ENCODE results near the gene CELF4.

Gene CELF4

DNA sequence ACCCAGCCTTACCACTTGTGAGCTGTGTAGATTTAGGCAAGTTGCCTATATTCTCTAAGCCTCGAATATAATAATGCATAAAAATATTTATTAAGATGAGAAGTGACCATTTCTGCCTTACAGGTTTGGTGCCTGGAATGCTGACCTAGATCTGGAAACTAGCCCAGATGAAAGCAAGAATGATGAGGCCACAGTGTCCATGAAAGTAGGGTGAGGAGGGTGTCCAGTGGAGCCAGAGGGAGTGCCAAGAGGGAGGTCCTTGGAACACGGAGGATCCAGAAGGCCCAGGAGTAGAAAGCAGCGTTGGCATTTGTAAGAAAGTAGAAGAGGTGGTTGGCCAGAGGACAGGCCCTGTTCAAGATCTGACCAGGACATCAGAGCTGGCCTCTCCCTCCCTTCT lies 334.3 kb downstream of the CELF4 start:
- Histone ChIP-seq H3K9me3 (ENCODE audit: low read length) (no peaks in the 10 kb centered on the region), H2AFZ (ENCODE audit: low read depth, low read length) (no peak overlapping the region), H3K4me3 (ENCODE audit: low read length) (no peak overlapping the region), H3K36me3 (ENCODE audit: insufficient read depth, low read length) (no peaks in the 10 kb centered on the region), H3K4me1 (ENCODE audit: insufficient read depth, low read length) (no peaks in the 10 kb centered on the region), H3K27me3 (ENCODE audit: insufficient read depth, low read length) (no peaks in the 10 kb centered on the region)

DNA sequence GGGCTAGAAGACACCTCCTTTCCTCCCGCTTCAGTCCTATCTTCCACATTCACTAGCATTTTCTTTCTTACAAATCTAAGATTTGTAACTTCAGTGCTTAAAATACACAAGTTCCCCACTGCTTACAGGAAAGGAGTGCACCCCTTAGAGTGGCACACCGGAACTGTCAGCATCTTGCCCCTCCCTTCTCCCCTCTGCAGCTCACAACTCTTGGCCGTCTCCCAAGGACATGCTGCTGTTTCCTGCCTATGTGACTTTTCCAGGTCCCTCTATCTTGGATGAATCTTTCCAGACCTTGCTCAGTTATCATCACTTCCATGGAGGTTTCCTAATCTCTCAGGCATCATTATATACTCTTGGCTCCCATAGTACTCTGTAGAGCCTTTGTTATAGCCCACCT lies 334.8 kb downstream of the CELF4 start:
- Histone ChIP-seq H3K4me1 (ENCODE audit: insufficient read depth, low read length) (no peaks in the 10 kb centered on the region), H2AFZ (ENCODE audit: low read depth, low read length) (no peak overlapping the region), H3K9me3 (ENCODE audit: low read length) (no peaks in the 10 kb centered on the region), H3K36me3 (ENCODE audit: insufficient read depth, low read length) (no peaks in the 10 kb centered on the region), H3K4me3 (ENCODE audit: low read length) (no peak overlapping the region), H3K27me3 (ENCODE audit: insufficient read depth, low read length) (no peaks in the 10 kb centered on the region)

DNA sequence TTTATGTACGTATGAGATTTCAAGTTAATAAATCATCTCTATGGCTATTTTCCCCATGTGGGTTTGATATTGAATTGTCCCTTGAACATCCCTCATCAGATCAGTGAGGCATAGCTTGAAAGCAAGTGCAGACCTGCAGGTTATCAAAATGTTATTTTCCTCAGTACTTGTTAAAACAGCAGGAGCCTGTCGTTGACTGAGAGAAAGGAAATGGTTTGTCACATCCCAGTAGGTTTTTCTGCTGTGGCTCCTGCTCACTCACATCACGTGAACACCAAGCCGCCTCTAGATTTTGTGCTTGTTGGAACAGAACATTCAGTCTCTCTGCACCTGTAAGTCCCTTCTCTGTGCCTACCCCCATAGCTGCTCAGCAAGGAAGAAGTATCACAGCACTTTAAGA lies 340.3 kb downstream of the CELF4 start:
- no peaks in the 10 kb centered on the region for H3K4me1 ChIP-seq (ENCODE audit: insufficient read depth, low read length)
- H3K36me3 ChIP-seq (ENCODE audit: insufficient read depth, low read length) = no peaks in the 10 kb centered on the region
- no peaks in the 10 kb centered on the region for H3K27me3 ChIP-seq (ENCODE audit: insufficient read depth, low read length)
- H3K9me3 ChIP-seq (ENCODE audit: low read length) = no peaks in the 10 kb centered on the region
- H2AFZ ChIP-seq (ENCODE audit: low read depth, low read length) = no peak overlapping the region
- no peak overlapping the region for H3K4me3 ChIP-seq (ENCODE audit: low read length)

DNA sequence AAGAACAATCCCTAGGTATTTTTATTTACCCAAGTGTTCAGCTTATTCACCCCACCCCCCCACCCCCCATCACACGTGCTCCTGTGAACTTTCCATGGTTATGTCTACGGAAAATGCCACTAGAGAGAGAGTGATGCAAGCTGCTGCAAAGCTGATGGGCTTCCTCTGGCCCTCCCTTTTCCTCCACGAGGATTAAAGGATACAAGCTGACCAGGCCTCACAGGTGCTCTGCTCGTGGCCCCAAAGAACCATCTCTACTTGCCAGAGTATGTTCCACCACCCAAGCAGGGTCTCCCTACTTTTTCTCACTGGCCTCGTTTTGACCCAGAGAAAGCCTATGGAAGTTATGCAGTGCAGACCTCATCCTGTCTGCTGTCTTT lies 342.6 kb downstream of the CELF4 start:
- Histone ChIP-seq H3K36me3 (ENCODE audit: insufficient read depth, low read length) (no peaks in the 10 kb centered on the region), H3K27me3 (ENCODE audit: insufficient read depth, low read length) (no peaks in the 10 kb centered on the region), H2AFZ (ENCODE audit: low read depth, low read length) (no peak overlapping the region), H3K4me3 (ENCODE audit: low read length) (no peak overlapping the region), H3K4me1 (ENCODE audit: insufficient read depth, low read length) (no peaks in the 10 kb centered on the region), H3K9me3 (ENCODE audit: low read length) (no peaks in the 10 kb centered on the region)

DNA sequence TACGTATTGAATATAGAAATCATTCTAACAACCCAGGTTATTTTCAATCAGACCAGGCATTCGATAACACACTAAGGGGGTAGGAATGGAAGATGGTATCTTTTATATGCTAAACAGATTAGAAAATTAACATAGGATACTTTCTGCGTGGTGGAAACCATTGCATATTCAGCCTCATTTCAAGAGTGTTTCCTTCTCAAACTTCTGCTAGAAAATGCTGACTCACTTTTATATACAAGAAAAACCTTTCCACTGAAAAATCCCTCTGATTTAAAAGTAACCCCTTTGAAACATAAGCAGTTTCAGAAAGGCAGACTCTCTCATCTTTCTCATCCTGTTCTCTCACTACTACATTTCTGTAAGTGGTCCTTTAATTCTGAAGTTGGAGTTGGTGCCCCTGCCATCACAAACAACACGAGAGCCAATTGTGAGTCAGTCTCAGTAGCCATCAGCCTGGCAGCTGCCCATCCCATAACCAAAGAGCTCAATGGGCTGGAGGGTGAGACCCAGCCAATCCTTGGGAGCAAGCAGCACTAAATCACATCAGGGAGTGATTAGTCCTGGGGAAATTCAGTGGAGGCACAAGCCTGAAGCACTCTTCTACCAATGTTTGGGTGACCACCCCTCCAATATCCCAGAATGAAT lies 343.1 kb downstream of the CELF4 start:
- Histone ChIP-seq H3K36me3 (ENCODE audit: insufficient read depth, low read length) (no peaks in the 10 kb centered on the region), H3K4me3 (ENCODE audit: low read length) (no peak overlapping the region), H3K9me3 (ENCODE audit: low read length) (no peaks in the 10 kb centered on the region)

DNA sequence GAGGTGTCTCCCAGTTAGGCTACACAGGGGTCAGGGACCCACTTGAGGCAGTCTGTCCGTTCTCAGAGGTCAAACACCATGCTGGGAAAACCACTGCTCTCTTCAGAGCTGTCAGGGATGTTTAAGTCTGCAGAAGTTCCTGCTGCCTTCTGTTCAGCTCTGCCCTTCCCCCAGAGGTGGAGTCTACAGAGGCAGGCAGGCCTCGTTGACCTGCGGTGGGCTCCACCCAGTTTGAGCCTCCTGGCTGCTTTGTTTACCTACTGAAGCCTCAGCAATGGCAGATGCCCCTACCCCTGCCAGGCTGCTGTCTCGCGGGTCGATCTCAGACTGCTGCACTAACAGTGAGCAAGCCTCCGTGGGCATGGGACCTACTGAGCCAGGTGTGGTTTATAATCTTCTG lies 346.3 kb downstream of the CELF4 start:
- H3K27me3 ChIP-seq (ENCODE audit: insufficient read depth, low read length) = no peaks in the 10 kb centered on the region
- H3K4me1 ChIP-seq (ENCODE audit: insufficient read depth, low read length) = no peaks in the 10 kb centered on the region
- H3K36me3 ChIP-seq (ENCODE audit: insufficient read depth, low read length) = no peaks in the 10 kb centered on the region
- no peak overlapping the region for H2AFZ ChIP-seq (ENCODE audit: low read depth, low read length)
- no peak overlapping the region for H3K4me3 ChIP-seq (ENCODE audit: low read length)
- H3K9me3 ChIP-seq (ENCODE audit: low read length) = no peaks in the 10 kb centered on the region

More for the DNA sequence above, 343.1 kb downstream of the CELF4 start:
- H3K4me1 ChIP-seq (ENCODE audit: insufficient read depth, low read length) = no peaks in the 10 kb centered on the region
- H3K27me3 ChIP-seq (ENCODE audit: insufficient read depth, low read length) = no peaks in the 10 kb centered on the region
- no peak overlapping the region for H2AFZ ChIP-seq (ENCODE audit: low read depth, low read length)

DNA sequence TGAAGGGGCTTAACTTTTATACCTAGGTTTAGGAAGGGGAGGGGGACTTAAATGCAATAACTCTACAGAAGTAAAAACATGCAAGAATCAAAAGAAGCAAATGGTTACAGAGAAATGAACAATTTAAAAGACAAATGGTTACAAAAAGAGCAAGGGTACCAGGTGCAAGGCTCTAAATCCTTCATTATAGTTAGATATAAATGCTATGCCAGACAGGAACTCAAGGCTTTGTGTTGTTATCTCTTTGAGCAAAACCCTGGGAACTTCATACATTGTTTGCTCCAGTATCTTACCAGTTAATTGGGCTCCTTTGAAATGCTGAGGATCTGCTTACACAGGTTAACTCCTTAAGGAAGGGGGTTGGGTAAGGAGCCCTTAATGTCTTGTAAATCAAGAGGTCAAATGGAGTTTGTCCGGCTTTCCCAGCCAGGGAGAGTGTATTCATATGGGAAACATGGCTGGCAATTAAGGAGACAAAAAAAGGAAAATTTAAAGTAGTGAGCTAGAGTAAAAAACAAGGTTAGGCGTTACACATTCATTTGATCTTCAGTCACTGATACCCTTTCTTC lies 347.5 kb downstream of the CELF4 start:
- Histone ChIP-seq H3K27me3 (ENCODE audit: insufficient read depth, low read length) (no peaks in the 10 kb centered on the region), H3K4me3 (ENCODE audit: low read length) (no peak overlapping the region), H3K9me3 (ENCODE audit: low read length) (no peaks in the 10 kb centered on the region), H2AFZ (ENCODE audit: low read depth, low read length) (no peak overlapping the region), H3K36me3 (ENCODE audit: insufficient read depth, low read length) (no peaks in the 10 kb centered on the region), H3K4me1 (ENCODE audit: insufficient read depth, low read length) (no peaks in the 10 kb centered on the region)

DNA sequence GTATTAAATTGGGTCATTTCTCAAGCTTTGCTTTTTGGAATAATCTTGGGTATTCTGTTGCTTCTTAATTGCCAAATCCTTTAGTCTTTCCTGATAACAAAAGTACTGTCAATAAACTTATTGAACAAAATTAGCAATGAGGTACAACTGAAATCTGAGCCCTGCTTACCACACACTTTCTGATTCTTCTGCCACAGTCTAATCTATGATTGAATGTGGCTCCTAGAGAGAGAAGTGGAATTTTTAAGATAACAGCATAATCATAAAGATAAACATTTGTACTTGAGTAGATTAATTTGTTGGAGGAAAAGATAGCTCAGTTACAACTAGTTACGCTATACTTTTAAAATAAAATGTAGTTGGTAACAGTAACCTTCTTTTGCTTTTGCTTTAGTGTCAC lies 354.8 kb downstream of the CELF4 start:
- Histone ChIP-seq H3K27me3 (ENCODE audit: insufficient read depth, low read length) (no peaks in the 10 kb centered on the region), H2AFZ (ENCODE audit: low read depth, low read length) (no peak overlapping the region), H3K4me1 (ENCODE audit: insufficient read depth, low read length) (no peaks in the 10 kb centered on the region), H3K9me3 (ENCODE audit: low read length) (no peaks in the 10 kb centered on the region), H3K4me3 (ENCODE audit: low read length) (no peak overlapping the region), H3K36me3 (ENCODE audit: insufficient read depth, low read length) (no peaks in the 10 kb centered on the region)

DNA sequence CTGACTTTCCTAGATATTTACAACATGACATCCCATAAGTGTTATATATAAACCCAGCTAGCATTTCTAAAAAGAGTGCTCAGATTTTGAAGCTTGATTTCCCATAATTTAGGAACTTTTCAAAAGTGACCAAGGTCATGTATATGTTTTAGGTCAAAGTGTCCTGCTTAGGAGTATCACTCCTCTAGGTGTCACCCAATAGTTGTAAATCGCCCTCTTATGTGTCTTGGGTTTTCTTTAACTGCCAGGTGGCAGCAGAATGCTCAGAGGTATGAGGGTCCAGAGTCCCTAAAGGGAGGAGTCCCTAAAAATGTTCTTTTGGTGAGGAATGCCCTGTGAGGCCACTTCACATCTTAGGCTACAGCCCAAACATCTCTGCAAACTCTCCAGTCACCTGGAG lies 358.3 kb downstream of the CELF4 start:
- Histone ChIP-seq H2AFZ (ENCODE audit: low read depth, low read length) (no peak overlapping the region), H3K27me3 (ENCODE audit: insufficient read depth, low read length) (no peaks in the 10 kb centered on the region), H3K4me3 (ENCODE audit: low read length) (no peak overlapping the region), H3K4me1 (ENCODE audit: insufficient read depth, low read length) (no peaks in the 10 kb centered on the region), H3K36me3 (ENCODE audit: insufficient read depth, low read length) (no peaks in the 10 kb centered on the region), H3K9me3 (ENCODE audit: low read length) (peaks cover 2% of the 10 kb centered on the region)

DNA sequence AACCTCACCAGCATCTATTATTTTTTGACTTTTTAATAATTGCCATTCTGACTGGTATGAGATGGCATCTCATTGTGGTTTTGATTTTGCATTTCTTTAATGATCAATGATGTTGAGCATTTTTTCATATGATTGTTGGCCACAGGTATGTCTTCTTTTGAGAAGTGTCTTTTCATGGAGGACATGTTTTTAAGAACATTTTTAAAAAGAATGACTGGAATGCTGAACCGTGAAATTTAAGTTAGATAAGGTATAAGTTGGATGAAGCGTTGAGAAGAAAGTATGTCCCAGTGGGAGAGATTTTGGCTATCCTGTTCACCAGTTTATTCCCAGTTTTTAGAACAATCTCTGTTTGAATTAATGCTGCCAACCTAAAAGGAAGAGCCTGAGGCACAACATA lies 365.9 kb downstream of the CELF4 start:
- Histone ChIP-seq H3K9me3 (ENCODE audit: low read length) (peaks cover 2% of the 10 kb centered on the region), H2AFZ (ENCODE audit: low read depth, low read length) (no peak overlapping the region), H3K4me3 (ENCODE audit: low read length) (no peak overlapping the region), H3K4me1 (ENCODE audit: insufficient read depth, low read length) (no peaks in the 10 kb centered on the region), H3K36me3 (ENCODE audit: insufficient read depth, low read length) (no peaks in the 10 kb centered on the region), H3K27me3 (ENCODE audit: insufficient read depth, low read length) (no peaks in the 10 kb centered on the region)

Data from neuron (in vitro differentiated cells).